ENCODE results near the gene NFASC.

DNA sequence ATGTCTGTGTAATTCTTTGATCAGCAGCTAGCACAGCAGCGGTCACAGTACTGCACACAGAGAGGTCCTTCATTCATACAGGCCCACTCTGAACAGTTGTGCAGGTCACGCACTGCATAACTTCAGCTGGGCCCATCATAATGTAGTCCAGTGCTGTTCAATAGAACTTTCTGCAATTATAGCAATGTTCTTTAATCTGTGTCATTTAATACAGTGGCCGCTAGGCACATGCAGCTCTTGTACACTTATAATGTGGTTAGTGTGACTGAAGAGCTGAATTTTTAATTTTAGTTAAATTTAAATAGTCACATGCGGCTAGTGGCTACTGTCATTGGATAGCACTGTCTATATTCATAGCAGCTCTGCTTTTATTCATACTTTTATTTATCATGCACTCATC lies 48.7 kb upstream of the NFASC start:
- TF ChIP-seq, protein P1, sequence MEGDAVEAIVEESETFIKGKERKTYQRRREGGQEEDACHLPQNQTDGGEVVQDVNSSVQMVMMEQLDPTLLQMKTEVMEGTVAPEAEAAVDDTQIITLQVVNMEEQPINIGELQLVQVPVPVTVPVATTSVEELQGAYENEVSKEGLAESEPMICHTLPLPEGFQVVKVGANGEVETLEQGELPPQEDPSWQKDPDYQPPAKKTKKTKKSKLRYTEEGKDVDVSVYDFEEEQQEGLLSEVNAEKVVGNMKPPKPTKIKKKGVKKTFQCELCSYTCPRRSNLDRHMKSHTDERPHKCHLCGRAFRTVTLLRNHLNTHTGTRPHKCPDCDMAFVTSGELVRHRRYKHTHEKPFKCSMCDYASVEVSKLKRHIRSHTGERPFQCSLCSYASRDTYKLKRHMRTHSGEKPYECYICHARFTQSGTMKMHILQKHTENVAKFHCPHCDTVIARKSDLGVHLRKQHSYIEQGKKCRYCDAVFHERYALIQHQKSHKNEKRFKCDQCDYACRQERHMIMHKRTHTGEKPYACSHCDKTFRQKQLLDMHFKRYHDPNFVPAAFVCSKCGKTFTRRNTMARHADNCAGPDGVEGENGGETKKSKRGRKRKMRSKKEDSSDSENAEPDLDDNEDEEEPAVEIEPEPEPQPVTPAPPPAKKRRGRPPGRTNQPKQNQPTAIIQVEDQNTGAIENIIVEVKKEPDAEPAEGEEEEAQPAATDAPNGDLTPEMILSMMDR (IDR thresholded peaks at IDR 0.05; ENCODE audit: low read length), result no peak
- TF ChIP-seq EZH2 (optimal IDR thresholded peaks at IDR 0.05; ENCODE audit: low read depth, low read length) (no peak), EZH2phosphoT487 (IDR thresholded peaks at IDR 0.05; ENCODE audit: low read length) (no peak)

Data from MM.1S (cell line).